Mononuclear cell (primary cell): ENCODE measurements around the gene TMEM222. TPM values are rescaled to one million over a fixed set of nuclear protein-coding genes. Genes with fewer than 3 reads are reported as not detected.
A peak's percentile ranks its signal among the peaks of the same experiment; 100 is the strongest.

Experiments used
- H3K27me3 ChIP-seq: 2 replicates; pipeline ENCODE4 v1.6.0; 2011; ENCODE audit warnings: low read length, control low read depth; ENCODE audit not compliant: insufficient read depth
- H3K4me1 ChIP-seq: 2 replicates; pipeline ENCODE4 v1.5.1; 2011; ENCODE audit warnings: mild to moderate bottlenecking, low read length, control low read depth; ENCODE audit not compliant: insufficient read depth
- H3K4me3 ChIP-seq: 2 replicates; pipeline ENCODE4 v1.5.1; 2011; ENCODE audit warnings: mild to moderate bottlenecking, low read length, moderate library complexity
- H3K9me3 ChIP-seq: 2 replicates; pipeline ENCODE4 v1.5.1; 2011; ENCODE audit warnings: low read depth, mild to moderate bottlenecking, control low read depth, low read length
- total RNA-seq: library from RNA; depleted of rRNA; stranded (reverse); fragments of >200 nt; gene quantifications from one replicate; pipeline ENCODE4 v1.2.3, GENCODE V29; 2012

The TMEM222 gene
- total RNA-seq, 1 donor, result 17.0 TPM

- Histone ChIP-seq H3K4me1 (peaks cover 39% of the 10 kb centered on the region), H3K4me3 (peak overlapping the region; percentile 23), H3K27me3 (no peaks in the 10 kb centered on the region)
These were observed 35.5 kb downstream of the TMEM222 start for GRCh38 chr1:27357281-27358037.

GRCh38 chr1:27358038-27358927 is 36.3 kb downstream of the TMEM222 start:
- Histone ChIP-seq H3K9me3 (no peaks in the 10 kb centered on the region), H3K27me3 (no peaks in the 10 kb centered on the region), H3K4me1 (peaks cover 39% of the 10 kb centered on the region), H3K4me3 (no peak overlapping the region)

More at GRCh38 chr1:27357281-27358037, 35.5 kb downstream of the TMEM222 start:
- H3K9me3 ChIP-seq, result no peaks in the 10 kb centered on the region

DNA sequence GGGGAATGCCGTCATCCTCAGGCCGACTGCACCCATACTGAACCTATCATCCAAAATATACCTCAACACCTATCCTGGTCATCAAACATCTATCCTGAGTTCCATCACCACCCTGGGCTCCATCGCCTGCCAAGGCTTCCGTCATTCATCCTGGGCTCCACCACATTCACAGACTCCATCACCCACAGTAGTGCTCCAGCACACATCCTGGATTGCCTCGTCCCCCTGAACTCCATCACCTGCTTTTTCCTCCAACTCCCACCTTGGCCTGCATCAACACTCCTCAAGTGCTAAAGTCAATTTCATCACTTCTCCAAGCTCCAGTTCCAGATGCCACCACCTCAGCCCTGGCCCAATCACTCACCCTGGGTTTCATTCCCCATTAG is 37.0 kb downstream of the TMEM222 start:
- Histone ChIP-seq H3K27me3 (no peaks in the 10 kb centered on the region), H3K9me3 (no peaks in the 10 kb centered on the region), H3K4me1 (peaks cover 39% of the 10 kb centered on the region)

DNA sequence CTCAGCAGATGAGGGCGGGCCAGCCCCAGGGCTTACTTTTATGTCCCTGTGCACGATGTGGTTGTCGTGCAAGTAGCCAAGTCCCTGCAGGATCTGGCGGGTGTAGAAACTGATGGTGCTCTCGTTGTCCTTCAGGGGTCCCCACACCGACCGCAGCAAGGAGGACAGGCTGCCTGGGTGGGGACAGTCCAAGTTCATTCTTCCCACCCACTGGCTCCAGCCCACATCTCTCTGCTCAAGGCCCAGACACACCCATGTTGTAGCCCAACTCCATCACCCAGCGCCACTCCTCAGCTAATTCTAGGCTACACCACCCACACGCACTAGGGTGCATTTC is 37.8 kb downstream of the TMEM222 start:
- no peaks in the 10 kb centered on the region for H3K9me3 ChIP-seq
- peaks cover 43% of the 10 kb centered on the region for H3K4me1 ChIP-seq
- no peak overlapping the region for H3K4me3 ChIP-seq
- no peaks in the 10 kb centered on the region for H3K27me3 ChIP-seq

More for the DNA sequence above, 37.0 kb downstream of the TMEM222 start:
- H3K4me3 ChIP-seq, result no peak overlapping the region

DNA sequence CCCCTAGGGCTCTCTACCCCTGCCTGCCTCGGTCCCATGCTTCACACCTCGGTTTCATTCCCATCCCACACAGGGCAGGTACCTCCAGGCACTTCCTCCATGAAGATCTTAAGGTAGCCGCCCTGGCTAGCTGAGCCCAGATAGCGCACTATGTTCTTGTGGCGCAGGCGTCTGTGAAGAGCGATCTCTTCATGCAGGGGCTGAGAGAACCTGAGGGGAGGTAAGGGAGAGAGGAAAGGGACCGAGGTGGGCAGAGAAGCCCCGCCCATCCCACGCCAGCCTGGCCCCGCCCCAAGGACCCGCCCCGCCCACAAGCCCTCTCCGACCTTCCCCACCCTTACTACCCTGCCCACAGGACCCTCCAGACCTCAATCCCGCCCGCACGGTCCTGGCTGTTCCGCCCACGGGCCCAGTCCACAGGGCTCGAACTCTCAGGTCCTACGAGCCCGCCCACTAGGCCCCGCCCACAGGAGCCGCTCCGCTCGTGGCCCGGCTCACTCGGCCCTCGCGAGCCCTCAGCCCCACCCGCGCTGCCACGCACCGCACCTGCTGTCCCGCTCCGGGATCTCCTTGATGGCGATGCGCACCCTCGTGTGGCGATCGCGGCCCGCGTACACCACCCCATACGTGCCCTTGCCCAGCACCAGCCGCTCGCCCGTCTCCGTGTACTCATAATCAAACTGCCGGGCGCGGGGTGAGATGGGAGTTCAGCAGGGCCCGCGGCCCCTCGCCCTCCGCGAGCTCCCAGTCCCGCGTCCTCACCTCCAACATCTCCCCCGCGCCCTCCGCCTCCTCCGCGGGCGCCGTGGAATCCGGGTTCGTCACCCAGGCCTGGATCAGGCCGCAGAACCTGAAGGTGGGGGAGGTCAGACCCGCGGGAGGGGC is 38.4 kb downstream of the TMEM222 start:
- peaks cover 49% of the 10 kb centered on the region for H3K4me1 ChIP-seq
- peak overlapping the region; percentile 32 for H3K4me3 ChIP-seq

GRCh38 chr1:27361044-27361402 is 39.1 kb downstream of the TMEM222 start:
- H3K4me1 ChIP-seq, result peaks cover 51% of the 10 kb centered on the region
- no peaks in the 10 kb centered on the region for H3K27me3 ChIP-seq
- H3K9me3 ChIP-seq, result no peaks in the 10 kb centered on the region
- H3K4me3 ChIP-seq, result no peak overlapping the region

More for the DNA sequence above, 38.4 kb downstream of the TMEM222 start:
- no peaks in the 10 kb centered on the region for H3K9me3 ChIP-seq
- H3K27me3 ChIP-seq, result no peaks in the 10 kb centered on the region

DNA sequence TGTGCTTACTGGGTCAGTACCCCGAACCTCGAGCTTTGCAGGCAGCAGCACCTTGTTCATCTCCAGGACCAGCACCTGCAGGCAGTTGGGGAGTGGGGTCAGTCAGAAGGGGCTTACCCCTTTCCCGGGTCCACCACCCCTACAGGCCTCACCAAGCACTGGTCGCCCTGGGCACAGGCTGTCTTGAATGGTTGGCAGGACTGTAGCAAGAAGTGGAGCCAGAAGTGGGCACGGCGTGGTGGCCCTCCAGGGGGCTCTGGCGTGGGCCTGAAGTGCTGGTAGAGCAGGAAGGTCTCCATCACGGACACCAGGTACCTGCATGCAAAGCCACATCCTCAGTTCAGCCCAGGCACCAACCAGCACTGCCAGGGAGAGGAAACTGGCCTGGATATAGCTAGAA is 39.6 kb downstream of the TMEM222 start:
- Histone ChIP-seq H3K4me3 (no peak overlapping the region), H3K4me1 (peaks cover 49% of the 10 kb centered on the region), H3K9me3 (no peaks in the 10 kb centered on the region), H3K27me3 (no peaks in the 10 kb centered on the region)

DNA sequence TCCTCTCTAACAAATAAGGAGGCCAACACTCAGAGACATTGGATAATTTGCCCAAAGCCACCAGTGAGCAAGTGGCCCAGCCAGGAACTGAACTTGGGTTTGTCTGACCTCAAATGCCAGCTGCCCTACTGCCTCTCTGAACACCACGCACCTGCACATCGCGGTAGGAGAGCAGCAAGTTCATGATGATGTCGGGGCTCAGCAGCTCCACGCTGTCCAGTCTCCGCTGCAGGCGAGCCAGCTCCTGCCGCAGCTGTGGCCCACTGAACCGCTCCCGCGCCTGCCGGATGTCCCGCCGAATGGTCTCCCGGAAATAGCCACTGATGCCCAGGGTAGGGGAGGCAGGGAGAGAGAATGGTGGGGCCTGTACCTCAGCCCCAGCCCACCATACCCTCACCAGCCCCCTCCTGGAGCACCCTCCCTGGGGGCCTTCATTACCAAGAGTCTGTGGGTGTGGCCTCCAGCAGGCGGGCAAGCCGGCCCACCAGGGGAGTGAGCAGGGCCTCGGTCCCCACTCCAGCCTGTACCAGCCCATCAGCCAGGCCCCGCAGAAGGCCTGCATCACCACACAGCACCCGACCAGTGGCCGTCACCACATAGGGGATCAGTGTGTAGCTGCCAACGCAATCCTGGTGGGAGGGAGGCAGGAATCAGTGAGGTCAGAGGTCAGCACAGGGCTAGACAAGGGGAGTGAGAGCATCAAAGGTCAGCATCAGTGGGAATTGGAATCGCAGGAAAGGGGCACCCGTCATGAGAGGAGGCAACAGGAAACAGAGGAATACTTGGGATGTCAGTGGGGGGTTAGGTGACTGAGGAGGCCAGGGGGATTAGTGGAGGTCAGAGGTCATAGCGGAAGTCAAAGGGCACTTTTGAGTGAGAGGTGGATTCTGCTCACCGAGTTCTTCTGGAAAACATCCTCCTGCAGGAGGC is 42.1 kb downstream of the TMEM222 start:
- Histone ChIP-seq H3K27me3 (no peaks in the 10 kb centered on the region), H3K4me1 (peaks cover 58% of the 10 kb centered on the region), H3K9me3 (no peaks in the 10 kb centered on the region)

DNA sequence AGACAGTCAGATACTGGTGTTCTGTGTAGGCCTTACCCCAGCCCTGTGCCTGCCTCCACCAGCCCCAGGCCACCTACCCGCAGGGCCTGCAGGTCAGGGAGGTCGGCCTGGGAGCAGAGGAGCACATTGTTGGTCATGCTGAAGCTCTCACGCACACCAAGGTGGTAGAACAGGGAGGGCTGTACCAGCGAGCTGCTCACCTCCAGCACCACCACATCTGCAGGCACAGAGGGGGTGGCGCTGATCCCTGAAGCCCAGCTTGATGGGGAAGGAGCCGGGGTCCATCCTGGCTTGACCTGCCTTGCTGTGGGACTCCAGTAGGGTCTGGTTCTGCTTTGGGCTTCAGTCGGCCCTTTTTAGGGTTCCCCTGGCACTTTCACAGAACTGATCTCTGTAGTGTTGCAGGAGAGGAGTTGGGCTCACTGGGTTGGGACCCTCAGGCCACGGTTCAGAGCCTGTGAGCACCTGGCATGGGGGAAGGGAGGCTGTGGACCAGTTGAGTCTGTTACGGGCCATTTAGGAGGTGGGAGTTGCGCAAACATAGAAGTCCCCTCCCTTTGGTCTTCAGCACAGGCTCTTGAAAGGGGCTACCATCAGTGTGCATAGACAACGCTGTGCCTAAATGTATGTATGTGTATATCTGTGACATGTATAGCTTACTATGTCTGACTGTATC is 42.9 kb downstream of the TMEM222 start:
- Histone ChIP-seq H3K27me3 (no peaks in the 10 kb centered on the region), H3K4me1 (peaks cover 60% of the 10 kb centered on the region), H3K4me3 (no peak overlapping the region), H3K9me3 (no peaks in the 10 kb centered on the region)

More for the DNA sequence above, 42.1 kb downstream of the TMEM222 start:
- no peak overlapping the region for H3K4me3 ChIP-seq

GRCh38 chr1:27365372-27366112 is 43.6 kb downstream of the TMEM222 start:
- Histone ChIP-seq H3K9me3 (no peaks in the 10 kb centered on the region), H3K4me1 (peaks cover 63% of the 10 kb centered on the region), H3K4me3 (peak overlapping the region; percentile 38), H3K27me3 (no peaks in the 10 kb centered on the region)

GRCh38 chr1:27366113-27366410 is 44.1 kb downstream of the TMEM222 start:
- H3K4me1 ChIP-seq, result peaks cover 61% of the 10 kb centered on the region
- H3K27me3 ChIP-seq, result no peaks in the 10 kb centered on the region
- no peaks in the 10 kb centered on the region for H3K9me3 ChIP-seq
- peak overlapping the region; percentile 38 for H3K4me3 ChIP-seq

DNA sequence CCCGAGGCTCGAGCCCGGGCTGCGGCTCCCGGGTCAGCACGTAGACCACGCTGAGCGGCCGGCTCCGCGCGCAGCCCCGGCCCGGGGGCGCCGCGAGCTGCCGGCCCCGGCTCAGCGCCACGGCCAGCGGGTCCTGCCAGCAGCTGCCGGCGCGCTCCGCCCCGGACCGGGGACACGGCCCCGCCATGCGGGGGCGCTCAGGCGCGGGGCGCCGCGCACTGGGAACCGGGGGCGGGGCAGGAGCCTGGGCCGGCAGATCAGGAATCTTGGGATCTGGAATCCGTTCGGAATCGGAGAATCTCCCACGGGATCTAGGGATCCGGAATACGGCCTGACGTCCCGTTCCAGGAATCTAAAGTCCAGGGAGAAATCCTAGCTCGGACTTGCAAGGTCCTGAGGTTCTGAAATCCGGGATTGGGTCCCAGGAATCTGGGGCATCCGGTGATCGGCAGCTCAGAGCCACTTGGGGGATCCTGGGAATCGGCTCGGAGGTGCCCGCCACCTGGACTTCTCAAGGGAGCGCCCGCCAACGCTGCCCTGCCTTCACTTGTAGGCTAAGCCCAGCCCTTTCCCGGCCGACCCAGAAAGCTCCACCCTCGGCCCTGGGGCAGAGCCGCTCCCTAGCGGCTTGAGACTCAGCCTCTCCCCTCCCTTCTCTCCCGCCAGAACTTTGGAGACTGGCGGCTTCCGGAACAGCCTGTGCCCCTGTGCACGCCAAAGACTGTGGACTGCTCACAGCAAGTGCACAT is 44.6 kb downstream of the TMEM222 start, which contains the start of gene MAP3K6:
Gene MAP3K6, minus strand, starts transcription at position 551 of the 749 bp plus-strand sequence. Its CDS starts 364 bp downstream, at position 187.
- H3K9me3 ChIP-seq, result no peaks in the 10 kb centered on the region
- peaks cover 61% of the 10 kb centered on the region for H3K4me1 ChIP-seq
- H3K4me3 ChIP-seq, result peak within 1 kb of the TSS; percentile 38
- no peaks in the 10 kb centered on the region for H3K27me3 ChIP-seq
